Activated naive CD4-positive, alpha-beta T cell treated with anti-CD3 and anti-CD28 coated beads, Interleukin-2, amount 50 U/mL, for 72 hours (primary cell): ENCODE measurements around the gene MLPH. TPM values are rescaled to one million over a fixed set of nuclear protein-coding genes. Genes with fewer than 3 reads are reported as not detected.

Experiments
- ATAC-seq, 2 donors: fragments of 150-1000 bp; cut with Tn5 transposase; 2 replicates each; pipeline ENCODE4 v1.10.0; 2021; ENCODE audit warnings: mild to moderate bottlenecking in 2 of 2, moderate library complexity in 2 of 2
- DNase-seq, 2 donors: peaks; one replicate each; pipeline ENCODE4 v3.0.0; 2021 to 2022; ENCODE audit warnings: low spot score in 2 of 2
- H3K27ac Mint-ChIP-seq, 2 donors: one replicate each; pipeline ENCODE4 v1.8.0; 2022; ENCODE audit warnings: mild to moderate bottlenecking in 2 of 2, mixed read lengths in 2 of 2
- H3K36me3 Mint-ChIP-seq, 2 donors: one replicate each; pipeline ENCODE4 v1.8.0; 2022; ENCODE audit warnings: mixed read lengths in 2 of 2
- H3K9me3 Mint-ChIP-seq, 2 donors: one replicate each; pipeline ENCODE4 v1.8.0; 2022; ENCODE audit warnings: mixed read lengths in 2 of 2
- total RNA-seq, 2 donors: library from RNA; stranded (reverse); gene quantifications; one replicate each; pipeline ENCODE4 v1.2.3, GENCODE V29; 2022

Gene MLPH, protein sequence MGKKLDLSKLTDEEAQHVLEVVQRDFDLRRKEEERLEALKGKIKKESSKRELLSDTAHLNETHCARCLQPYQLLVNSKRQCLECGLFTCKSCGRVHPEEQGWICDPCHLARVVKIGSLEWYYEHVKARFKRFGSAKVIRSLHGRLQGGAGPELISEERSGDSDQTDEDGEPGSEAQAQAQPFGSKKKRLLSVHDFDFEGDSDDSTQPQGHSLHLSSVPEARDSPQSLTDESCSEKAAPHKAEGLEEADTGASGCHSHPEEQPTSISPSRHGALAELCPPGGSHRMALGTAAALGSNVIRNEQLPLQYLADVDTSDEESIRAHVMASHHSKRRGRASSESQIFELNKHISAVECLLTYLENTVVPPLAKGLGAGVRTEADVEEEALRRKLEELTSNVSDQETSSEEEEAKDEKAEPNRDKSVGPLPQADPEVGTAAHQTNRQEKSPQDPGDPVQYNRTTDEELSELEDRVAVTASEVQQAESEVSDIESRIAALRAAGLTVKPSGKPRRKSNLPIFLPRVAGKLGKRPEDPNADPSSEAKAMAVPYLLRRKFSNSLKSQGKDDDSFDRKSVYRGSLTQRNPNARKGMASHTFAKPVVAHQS
- not detected for total RNA-seq

DNA sequence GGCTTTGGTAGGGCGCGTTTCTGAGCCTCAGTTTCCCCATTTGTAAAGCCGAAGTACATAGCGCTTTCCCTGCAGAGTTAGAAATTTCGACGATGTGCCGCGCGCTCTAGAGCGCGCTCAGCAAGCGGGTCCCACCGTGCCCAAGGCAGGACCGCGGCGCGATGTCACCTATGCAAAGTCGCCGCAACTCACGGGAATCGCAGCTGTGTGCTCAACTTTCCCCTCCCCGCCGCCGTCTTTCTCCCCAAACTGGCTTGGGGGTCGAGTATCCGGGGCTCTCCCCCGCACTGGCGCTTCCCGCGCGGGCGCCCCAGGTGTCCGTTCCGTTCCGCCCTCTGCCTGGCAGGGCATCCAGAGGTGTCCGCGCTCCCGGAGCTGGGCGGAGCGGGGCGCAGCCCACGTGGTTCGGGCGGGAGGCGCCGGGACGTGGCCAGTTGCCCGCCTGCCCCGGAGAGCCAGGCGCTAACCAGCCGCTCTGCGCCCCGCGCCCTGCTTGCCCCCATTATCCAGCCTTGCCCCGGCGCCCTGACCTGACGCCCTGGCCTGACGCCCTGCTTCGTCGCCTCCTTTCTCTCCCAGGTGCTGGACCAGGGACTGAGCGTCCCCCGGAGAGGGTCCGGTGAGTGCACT, at the start of gene MLPH:
TSS of gene MLPH (plus strand) at position 433 of the 630 bp plus-strand sequence. CDS start 6,176 bp downstream, outside the sequence.
- H3K9me3 Mint-ChIP-seq = peaks cover 10 to 16% of the 10 kb centered on the region in 2 donors

DNA sequence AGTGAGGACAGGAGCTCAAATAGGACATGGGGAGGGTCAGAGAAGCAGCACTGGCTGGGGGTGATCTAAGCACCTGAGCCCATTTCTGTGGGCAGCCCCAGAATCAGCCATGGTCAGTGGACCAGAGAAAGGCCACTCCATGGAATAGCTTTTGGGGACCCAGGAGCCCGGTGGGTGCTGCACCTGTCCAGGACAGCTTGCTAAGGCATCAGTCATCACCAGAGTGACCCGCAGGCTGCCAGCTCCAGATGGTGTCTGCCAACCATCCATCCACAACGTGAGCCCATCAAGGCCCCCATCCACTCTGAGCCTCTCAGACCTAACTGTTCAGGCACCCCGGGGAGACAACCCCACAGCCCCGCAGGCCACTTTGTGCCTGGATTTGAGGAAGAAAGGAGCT, 49.5 kb upstream of the MLPH start:
- peaks cover 6 to 14% of the 10 kb centered on the region in 2 donors for H3K9me3 Mint-ChIP-seq
- H3K36me3 Mint-ChIP-seq = peaks cover 5 to 30% of the 10 kb centered on the region in 2 donors
- peak overlapping the region in 1 of 2 donors; percentile 23 for H3K27ac Mint-ChIP-seq
- no peak for ATAC-seq
- no peak for DNase-seq

More for the DNA sequence above, at the start of gene MLPH:
- DNase-seq = no peak
- ATAC-seq = peak in 1 of 2 donors; percentile 26
- Mint-ChIP-seq H3K27ac (no peak within 1 kb of the TSS), H3K36me3 (peaks cover 13 to 17% of the 10 kb centered on the region in 2 donors)

DNA sequence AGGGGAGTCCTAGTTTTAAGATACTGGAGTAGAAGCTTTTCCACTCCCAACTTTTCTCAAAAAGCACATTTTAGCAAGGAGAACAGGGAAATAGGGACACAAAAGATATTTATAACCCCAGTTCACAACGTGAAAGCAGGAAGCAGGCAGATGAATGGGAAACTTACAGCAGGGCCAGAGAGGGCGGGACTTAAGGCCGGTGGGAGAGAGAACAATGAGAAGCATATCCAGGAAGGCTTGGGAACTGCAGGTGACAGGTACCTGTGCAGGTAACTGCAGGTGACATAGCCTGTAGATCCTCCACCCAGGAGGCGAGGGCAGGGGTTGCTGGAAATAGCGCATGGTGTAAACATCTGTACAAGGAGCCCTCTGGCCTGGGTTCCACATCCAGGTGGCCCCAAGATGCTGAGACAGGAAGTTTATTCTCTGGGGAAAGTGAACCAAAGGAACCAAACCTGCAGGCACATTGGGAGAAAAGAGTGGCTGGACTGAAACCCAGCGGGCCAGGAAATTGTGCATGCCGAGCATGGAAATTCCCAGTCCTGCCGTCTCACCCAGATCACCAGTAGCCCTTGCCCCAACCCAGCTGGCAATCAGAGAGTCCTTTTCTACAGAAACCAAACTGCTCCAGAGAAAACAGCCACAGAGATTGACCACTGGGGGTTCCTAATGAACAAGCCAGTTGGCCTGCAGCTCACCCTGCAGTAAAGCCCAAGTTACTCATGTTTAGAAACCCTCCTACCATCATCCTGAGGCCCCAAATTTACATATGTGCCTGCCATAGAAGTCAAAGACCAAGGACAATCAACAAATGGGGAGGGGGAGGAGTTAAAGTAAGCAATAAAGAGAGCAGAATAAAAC, 48.7 kb upstream of the MLPH start:
- peaks cover 6 to 14% of the 10 kb centered on the region in 2 donors for H3K9me3 Mint-ChIP-seq
- H3K27ac Mint-ChIP-seq = peak overlapping the region in 1 of 2 donors; percentile 39

DNA sequence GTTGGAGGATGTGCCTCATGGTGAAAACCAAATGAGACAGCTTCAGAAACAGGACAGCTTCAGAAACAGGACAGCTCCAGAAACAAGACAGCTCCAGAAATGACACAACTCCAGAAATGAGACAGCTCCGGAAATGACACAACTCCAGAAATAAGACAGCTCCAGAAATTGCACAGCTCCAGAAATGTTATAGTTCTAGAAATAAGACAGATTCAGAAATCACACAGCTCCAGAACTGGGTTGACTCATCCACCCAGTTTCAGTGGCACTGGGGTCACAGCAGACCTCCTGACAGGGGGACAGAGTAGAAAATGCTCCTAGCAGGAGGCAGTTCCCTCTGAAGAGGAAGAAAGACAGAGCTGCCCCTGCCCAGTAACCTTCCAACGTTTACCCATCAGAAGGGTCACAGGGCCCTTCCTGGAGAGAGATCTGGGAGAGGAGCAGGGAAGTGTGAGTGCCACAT, 46.2 kb upstream of the MLPH start:
- Mint-ChIP-seq H3K9me3 (peaks cover 6 to 14% of the 10 kb centered on the region in 2 donors), H3K36me3 (peaks cover 5 to 28% of the 10 kb centered on the region in 2 donors), H3K27ac (peak overlapping the region; percentile 87 to 89)
- peak; percentile 84 to 85 for ATAC-seq
- peak; percentile 60 to 76 for DNase-seq

More for the DNA sequence above, 48.7 kb upstream of the MLPH start:
- ATAC-seq (no peak), DNase-seq (no peak)
- peaks cover 5 to 27% of the 10 kb centered on the region in 2 donors for H3K36me3 Mint-ChIP-seq

DNA sequence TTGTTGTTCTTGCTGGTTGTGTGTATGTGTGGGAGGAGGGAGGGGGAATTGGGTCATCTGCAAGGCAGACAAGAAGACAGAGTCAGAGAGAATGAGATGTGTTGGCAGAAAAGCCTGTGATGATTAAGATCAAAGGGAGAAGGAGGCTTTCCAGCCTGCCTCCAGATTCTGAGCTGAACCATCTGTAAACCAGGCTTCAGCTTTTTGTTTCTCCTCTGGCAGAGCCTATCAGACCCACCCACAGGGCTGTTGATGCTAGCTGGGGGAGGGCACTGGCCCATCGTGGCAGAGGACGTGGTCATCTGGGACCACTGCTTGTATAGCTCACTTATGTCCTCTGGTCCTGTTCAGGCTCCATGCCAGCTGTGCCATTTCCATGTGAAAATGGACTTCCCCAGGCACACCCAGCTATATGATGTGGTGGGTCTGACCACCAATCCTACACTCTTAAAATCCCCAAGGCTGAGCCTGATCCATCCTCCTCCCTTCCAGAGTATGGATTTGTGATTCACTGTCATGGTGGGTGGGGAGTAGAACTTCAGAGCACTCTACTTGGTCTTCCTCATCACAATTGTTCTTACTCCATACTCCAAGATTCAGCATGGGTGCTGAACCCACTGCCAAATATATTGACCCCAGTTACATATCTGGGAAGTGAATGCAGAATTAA, 45.3 kb upstream of the MLPH start:
- peak; percentile 65 to 77 for ATAC-seq
- Mint-ChIP-seq H3K9me3 (peaks cover 6 to 14% of the 10 kb centered on the region in 2 donors), H3K36me3 (peaks cover 5 to 22% of the 10 kb centered on the region in 2 donors), H3K27ac (peak overlapping the region; percentile 87 to 93)
- peak in 1 of 2 donors; percentile 42 for DNase-seq

DNA sequence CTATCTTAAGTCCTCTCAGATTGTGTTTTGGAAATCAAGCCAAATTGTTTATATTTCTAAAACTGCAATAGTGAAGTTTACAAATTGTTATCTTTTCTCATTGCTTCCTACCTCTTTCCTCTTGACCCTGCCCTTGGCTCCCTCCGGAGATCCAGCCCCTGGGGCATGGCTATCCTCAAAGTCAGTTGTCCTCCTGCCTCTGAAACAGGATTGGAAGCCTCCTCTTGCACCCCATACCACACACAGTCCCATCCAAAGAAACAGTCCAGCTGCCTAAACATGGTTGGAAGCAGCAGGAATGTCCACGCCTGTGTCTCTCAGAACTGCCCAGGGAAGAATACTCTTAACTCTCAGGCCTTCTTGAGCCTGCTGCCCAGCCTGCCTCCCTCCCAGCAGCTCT, 43.0 kb upstream of the MLPH start:
- no peak for DNase-seq
- H3K27ac Mint-ChIP-seq = peak overlapping the region in 1 of 2 donors; percentile 2

DNA sequence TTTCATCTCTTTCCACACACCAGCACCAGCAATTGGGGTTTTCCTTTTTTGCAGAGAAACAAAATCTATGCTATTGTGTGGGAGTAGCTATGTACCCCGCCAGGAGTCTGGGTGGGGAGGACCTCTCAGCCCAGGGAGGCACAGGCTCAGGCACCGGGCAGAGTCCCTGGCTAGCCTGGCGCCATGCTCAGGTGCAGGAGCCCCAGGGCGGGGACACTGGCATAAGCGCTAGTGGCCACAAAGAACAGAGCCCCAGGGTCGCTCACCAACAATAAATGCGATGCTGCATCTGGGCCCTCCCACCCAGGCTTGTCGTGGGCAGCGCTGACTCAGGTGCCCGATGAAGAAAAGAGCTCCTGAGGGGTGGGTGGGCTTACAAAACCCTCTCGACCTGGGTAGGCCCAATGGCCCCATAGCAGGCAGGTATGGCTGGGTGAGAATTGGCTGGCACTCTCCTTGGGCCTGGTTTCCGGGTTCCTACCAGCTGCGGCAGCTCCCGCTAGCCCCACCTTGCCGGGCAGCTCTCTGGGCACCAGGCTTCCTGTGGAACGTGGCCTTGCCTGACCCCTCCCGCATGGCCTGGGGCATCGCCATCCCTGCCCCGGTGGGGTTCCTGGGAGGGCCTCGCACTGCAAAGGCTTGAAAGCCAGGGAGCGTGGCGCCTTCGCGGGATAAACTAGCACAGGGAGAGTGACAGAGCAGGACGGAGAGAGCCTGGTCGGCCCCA, 41.3 kb upstream of the MLPH start:
- no peak overlapping the region for H3K27ac Mint-ChIP-seq
- H3K36me3 Mint-ChIP-seq = peaks cover 0 to 11% of the 10 kb centered on the region in 2 donors
- DNase-seq (no peak), ATAC-seq (no peak)
- H3K9me3 Mint-ChIP-seq = peaks cover 0 to 10% of the 10 kb centered on the region in 2 donors

More for the DNA sequence above, 43.0 kb upstream of the MLPH start:
- Mint-ChIP-seq H3K36me3 (peaks cover 5 to 22% of the 10 kb centered on the region in 2 donors), H3K9me3 (peaks cover 6 to 14% of the 10 kb centered on the region in 2 donors)
- no peak for ATAC-seq

DNA sequence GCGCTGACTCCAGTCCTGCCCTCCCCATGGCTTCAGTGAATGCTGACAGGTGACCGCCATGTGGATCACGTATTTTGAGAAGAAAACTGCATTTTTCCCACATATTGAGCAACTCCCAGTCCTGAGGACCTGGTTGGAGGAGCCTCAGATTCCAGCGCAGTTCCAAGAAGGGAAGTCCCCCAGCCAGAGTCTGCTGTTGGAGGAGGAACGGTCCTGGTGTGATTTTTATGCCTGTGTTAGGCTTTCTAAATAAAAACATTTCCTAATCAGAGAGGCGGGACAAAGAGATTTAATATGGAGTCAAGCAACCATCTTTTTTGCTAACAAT, 40.7 kb upstream of the MLPH start:
- Mint-ChIP-seq H3K27ac (no peak overlapping the region), H3K9me3 (peaks cover 0 to 10% of the 10 kb centered on the region in 2 donors), H3K36me3 (peaks cover 0 to 11% of the 10 kb centered on the region in 2 donors)
- no peak for ATAC-seq
- DNase-seq = no peak

DNA sequence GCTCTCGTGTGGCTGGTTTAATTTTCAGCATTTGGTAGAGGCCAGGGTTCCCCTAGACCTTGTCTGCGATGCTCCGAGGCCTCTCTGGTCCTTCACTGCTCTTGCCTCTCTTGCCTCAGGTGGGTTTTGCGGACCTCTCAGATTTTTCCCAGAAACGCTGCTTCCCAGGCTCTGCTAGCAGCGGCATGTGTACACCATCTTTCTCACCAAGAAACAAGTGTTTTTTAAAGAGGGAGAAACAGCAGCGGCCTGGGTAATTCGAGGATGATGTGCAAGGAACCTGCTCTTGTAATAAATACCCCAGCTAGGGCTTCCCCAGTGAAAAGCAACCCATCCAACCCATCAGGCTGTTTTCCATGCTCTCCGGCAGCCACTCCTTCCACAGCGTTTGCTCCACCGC, 39.6 kb upstream of the MLPH start:
- H3K36me3 Mint-ChIP-seq = peaks cover 0 to 11% of the 10 kb centered on the region in 2 donors
- no peak overlapping the region for H3K27ac Mint-ChIP-seq
- peaks cover 0 to 6% of the 10 kb centered on the region in 2 donors for H3K9me3 Mint-ChIP-seq
- DNase-seq (no peak), ATAC-seq (no peak)

DNA sequence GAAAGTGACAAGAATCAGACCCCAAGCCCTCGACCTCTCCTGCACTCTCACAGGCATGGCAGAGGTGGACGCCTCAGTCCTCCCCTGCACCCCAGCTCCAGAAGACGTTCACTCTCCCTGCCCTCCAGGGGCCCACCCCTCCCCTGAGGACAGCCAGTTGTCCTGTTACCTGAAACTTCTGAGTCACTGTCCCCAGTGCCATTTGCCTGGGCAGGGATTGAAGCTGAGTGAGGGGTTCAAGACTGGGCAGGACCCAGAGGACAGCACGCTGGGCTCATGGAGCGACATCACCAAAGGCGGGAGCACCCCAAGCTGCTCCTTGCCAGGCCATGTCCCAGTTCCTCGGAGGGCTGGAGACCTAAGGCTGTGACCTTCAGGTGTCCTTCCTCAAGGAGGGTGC, 38.9 kb upstream of the MLPH start:
- Mint-ChIP-seq H3K9me3 (peaks cover 0 to 6% of the 10 kb centered on the region in 2 donors), H3K36me3 (peaks cover 0 to 11% of the 10 kb centered on the region in 2 donors), H3K27ac (no peak overlapping the region)
- ATAC-seq = no peak
- DNase-seq = no peak

DNA sequence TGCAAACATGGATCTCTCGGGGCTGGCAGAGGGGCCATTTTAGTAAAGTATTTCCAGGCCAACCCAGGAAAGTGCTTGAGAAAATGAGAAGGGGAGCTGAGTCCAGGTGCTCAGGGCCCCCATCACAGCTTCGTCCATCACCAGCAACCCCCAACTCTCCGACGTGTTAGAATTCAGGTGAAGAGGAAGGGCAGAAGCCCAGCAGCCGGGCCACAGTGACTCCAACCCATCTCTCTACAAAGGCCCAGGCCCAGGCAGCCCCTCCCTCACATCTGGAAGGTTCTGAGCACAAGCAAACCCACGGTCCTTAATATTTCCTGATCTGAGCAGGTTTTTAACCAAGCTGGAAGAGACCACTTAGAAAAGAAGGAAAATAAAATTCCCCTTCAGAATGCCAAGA, 38.4 kb upstream of the MLPH start:
- Mint-ChIP-seq H3K9me3 (peaks cover 0 to 10% of the 10 kb centered on the region in 2 donors), H3K36me3 (peaks cover 0 to 11% of the 10 kb centered on the region in 2 donors), H3K27ac (peak overlapping the region; percentile 45 to 68)
- DNase-seq = no peak
- ATAC-seq = no peak

DNA sequence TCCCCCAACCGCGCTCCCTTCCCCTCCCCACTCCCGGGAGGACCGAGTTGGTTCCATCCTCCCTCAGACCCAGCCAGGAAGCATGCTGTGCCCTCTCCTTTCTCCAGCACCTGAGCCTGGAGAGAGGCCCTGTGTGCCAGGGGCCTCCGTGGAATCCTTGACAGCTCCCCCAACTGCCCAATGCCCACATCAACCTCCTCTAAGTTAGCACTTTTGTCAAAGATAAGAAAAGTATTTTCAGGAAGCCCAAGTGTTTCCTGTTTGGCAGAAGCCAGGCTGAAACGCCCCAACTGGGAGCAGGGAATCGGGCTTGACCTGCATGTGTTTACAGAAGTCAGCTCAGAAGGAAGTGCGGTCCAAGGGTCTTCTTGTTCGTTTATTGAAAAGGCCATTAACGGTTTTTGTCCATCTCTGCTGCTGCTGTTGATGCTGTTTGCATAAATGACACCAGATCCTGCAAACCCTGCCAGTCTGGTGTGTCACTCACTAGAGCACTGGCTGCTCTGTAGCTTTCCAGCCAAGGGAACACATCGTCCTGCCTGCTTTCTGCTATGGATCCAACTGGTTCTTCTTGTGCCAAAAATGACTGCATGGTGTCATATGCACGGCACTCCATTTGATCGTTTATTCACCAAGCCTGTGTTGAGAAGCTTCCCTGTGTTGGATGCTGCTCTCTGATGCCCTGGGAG, 37.7 kb upstream of the MLPH start:
- DNase-seq (no peak), ATAC-seq (no peak)
- peak overlapping the region; percentile 45 to 81 for H3K27ac Mint-ChIP-seq
- peaks cover 0 to 4% of the 10 kb centered on the region in 2 donors for H3K36me3 Mint-ChIP-seq
- peaks cover 0 to 14% of the 10 kb centered on the region in 2 donors for H3K9me3 Mint-ChIP-seq

DNA sequence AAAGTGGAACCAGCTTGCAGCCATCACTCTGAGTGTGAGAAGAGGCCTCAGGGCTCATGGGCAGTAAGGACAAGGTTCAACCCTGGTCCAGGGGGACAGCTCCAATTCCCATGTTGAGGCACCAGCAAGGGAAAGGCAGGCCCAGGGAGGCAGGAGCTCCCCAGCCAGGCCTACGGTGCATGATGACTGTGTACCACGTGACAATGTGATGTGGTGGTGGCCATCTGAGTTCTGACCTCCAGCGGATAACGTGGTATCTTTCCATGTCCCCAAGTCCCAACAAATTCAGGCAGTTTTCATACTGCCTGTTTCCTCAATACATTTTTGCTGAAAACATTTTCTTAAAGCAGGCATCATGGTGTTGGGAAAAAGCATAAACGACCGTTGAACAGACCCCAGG, 36.9 kb upstream of the MLPH start:
- no peak for DNase-seq
- Mint-ChIP-seq H3K27ac (peak overlapping the region in 1 of 2 donors; percentile 45), H3K9me3 (peaks cover 0 to 15% of the 10 kb centered on the region in 2 donors), H3K36me3 (peaks cover 0 to 4% of the 10 kb centered on the region in 2 donors)
- no peak for ATAC-seq

DNA sequence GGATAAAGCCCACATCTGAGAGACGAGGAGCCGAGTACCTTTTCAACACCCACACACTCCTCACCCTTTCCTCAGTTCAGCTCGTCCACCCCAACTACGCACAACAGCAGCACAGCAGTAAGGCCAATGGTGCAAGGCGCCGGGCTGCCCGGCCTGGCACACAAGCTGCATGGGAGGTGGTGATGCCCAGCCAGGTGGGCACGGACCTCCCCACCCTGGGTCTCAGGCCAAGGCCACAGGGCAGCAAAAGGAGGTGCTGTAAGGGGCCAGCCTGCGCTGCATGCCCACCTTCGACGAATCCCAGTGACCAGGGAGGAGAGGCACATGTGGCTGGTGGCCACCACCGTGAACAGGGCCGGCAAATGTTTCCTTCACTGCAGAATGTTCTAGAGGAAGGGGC, 36.5 kb upstream of the MLPH start:
- no peak for DNase-seq
- peaks cover 0 to 6% of the 10 kb centered on the region in 2 donors for H3K36me3 Mint-ChIP-seq
- no peak overlapping the region for H3K27ac Mint-ChIP-seq
- no peak for ATAC-seq
- H3K9me3 Mint-ChIP-seq = peaks cover 0 to 15% of the 10 kb centered on the region in 2 donors
